Uterus (tissue), 4 donors: Measurements from ENCODE around the gene CPHXL. TPM values are rescaled to one million over a fixed set of nuclear protein-coding genes. Genes with fewer than 3 reads are reported as not detected.

Source experiments
- DNase-seq, 2 donors: peaks; one replicate each; pipeline ENCODE4 v3.0.0-alpha.2; 2019 to 2020
- H3K27ac ChIP-seq, 2 donors: fragments of 200-600 bp; sonication (generic); 1 replicate in 1 of 2; 2 replicates in 1 of 2; pipeline ENCODE4 v1.5.1; 2016 to 2018
- H3K27me3 ChIP-seq, 2 donors: fragments of 200-600 bp; sonication (generic); one replicate each; pipeline ENCODE4 v1.5.1; 2018 to 2019; ENCODE audit warnings: control low read depth in 1 of 2
- H3K36me3 ChIP-seq, 2 donors: fragments of 200-600 bp; sonication (generic); one replicate each; pipeline ENCODE4 v1.5.1; 2019; ENCODE audit warnings: control low read depth in 1 of 2
- H3K4me1 ChIP-seq, 2 donors: fragments of 200-600 bp; sonication (generic); one replicate each; pipeline ENCODE4 v1.5.1; 2018 to 2019; ENCODE audit warnings: control low read depth in 1 of 2
- H3K4me3 ChIP-seq, 2 donors: fragments of 200-600 bp; sonication (generic); 1 replicate in 1 of 2; 2 replicates in 1 of 2; pipeline ENCODE4 v1.5.1; 2018 to 2019; ENCODE audit warnings: mild to moderate bottlenecking in 1 of 2
- H3K9me3 ChIP-seq, 2 donors: fragments of 200-600 bp; sonication (generic); one replicate each; pipeline ENCODE4 v1.5.1; 2019; ENCODE audit warnings: control low read depth in 1 of 2
- POLR2A ChIP-seq, 2 donors: fragments of 450-650 bp; IDR thresholded peaks; one replicate each; pipeline ENCODE4 v1.6.1; 2016; ENCODE audit warnings: antibody characterized with exemption in 2 of 2, mild to moderate bottlenecking in 1 of 2, moderate library complexity in 1 of 2
- intact Hi-C: fragments of 100-400 bp; cut with DNase I; formaldehyde crosslinking; loops from one replicate; pipeline ENCODE4 v1.15.1; 2023; ENCODE audit warnings: low total_unique reads
- total RNA-seq, 4 donors: library from RNA; depleted of rRNA in 3 of 4; stranded (reverse); fragments of >200 nt in 3 of 4; gene quantifications; one replicate each; pipeline versions ENCODE4 v1.1.0 to v1.2.4, GENCODE V29; 2014 to 2023
- TF ChIP-seq, protein P1 (sequence below), 4 experiments: fragments of 200-600 bp in 2 of 4; fragments of 450-650 bp in 2 of 4; sonication (generic) in 2 of 4; IDR thresholded peaks; one replicate each; pipeline ENCODE4 v1.5.1; 2016 to 2019; ENCODE audit warnings: antibody characterized with exemption in 4 of 4, mild to moderate bottlenecking in 2 of 4, moderate library complexity in 1 of 4
- donor health status: DM: yes; HTN: yes; CAD: no.

Gene CPHXL
- total RNA-seq, 4 donors from 2014 or later: not detected

DNA sequence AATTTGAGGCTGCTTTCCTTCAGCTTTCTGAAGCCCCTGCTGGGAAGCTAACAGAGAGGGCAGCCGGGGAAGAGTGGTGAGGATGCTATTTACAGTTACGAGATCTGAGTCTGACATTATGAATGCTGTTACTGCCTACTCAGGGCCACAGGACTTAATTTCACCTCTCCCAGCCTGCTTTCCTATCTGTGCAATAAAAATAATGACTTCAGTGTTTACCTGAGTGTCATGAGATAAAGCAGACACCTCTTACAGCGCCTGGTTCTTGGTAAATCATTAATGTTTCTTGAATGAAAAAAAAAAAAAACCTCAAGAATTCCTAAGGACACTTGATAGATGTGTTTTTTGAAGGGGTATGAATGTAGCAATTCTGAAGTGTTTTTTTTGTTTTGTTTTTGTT is 24.2 kb upstream of the CPHXL start:
- Histone ChIP-seq H3K36me3 (no peaks in the 10 kb centered on the region), H3K9me3 (no peaks in the 10 kb centered on the region), H3K27ac (no peak overlapping the region), H3K27me3 (no peaks in the 10 kb centered on the region), H3K4me1 (no peaks in the 10 kb centered on the region), H3K4me3 (no peak overlapping the region)
- intact Hi-C loops: loop anchor here (10.0 kb wide), 1 partner anchor 276 kb away; no protein-coding TSS in a partner anchor
- TF ChIP-seq POLR2A (IDR thresholded peaks at IDR 0.05): no peak
- TF ChIP-seq, protein P1, sequence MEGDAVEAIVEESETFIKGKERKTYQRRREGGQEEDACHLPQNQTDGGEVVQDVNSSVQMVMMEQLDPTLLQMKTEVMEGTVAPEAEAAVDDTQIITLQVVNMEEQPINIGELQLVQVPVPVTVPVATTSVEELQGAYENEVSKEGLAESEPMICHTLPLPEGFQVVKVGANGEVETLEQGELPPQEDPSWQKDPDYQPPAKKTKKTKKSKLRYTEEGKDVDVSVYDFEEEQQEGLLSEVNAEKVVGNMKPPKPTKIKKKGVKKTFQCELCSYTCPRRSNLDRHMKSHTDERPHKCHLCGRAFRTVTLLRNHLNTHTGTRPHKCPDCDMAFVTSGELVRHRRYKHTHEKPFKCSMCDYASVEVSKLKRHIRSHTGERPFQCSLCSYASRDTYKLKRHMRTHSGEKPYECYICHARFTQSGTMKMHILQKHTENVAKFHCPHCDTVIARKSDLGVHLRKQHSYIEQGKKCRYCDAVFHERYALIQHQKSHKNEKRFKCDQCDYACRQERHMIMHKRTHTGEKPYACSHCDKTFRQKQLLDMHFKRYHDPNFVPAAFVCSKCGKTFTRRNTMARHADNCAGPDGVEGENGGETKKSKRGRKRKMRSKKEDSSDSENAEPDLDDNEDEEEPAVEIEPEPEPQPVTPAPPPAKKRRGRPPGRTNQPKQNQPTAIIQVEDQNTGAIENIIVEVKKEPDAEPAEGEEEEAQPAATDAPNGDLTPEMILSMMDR (IDR thresholded peaks at IDR 0.05): no peak
- DNase-seq: no peak

DNA sequence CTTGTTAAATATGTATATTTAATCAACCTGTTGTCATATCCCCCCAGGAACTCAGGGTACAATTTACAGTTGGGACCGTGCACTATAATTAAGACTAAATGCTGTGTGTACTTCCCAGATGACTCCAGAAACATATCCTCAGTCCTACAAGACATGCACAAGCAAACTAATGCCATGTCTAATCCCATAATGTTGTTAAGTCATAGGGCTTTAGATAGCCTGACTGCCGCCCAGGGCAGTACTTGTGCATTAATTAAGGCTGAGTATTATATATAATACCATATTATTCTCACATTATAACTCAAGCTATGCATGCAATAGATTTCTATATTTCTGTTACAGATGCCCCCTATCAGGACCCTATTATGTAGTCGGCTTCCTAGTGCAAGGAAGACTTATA is 20.1 kb upstream of the CPHXL start:
- no peaks in the 10 kb centered on the region for H3K36me3 ChIP-seq
- no peaks in the 10 kb centered on the region for H3K27me3 ChIP-seq
- intact Hi-C loops: no loop called here
- no peaks in the 10 kb centered on the region for H3K9me3 ChIP-seq
- H3K4me1 ChIP-seq: no peaks in the 10 kb centered on the region
- no peak overlapping the region for H3K4me3 ChIP-seq
- DNase-seq: no peak
- no peak overlapping the region for H3K27ac ChIP-seq
- no peak for TF ChIP-seq POLR2A (IDR thresholded peaks at IDR 0.05)
- TF ChIP-seq, protein P1 (IDR thresholded peaks at IDR 0.05): no peak

DNA sequence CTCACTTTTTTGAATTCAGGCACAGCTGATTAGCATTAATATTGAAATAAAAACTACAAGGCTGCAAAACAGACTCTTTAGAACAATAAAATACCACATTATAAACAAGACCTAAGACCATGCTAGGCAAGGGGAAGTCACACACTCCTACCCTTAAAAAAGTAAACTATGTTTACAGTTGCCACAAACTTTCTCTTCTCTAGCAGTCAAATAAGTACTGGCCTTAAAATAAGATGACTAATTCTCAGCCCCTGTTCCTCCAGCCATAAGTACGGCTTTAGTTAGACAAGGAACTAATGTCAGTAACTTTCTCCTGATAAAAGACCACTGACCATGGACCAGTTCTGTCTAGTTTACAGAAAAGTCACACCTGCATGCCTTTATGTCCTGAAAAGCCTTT is 19.5 kb upstream of the CPHXL start:
- no peaks in the 10 kb centered on the region for H3K9me3 ChIP-seq
- TF ChIP-seq, protein P1 (IDR thresholded peaks at IDR 0.05): no peak
- no peak for TF ChIP-seq POLR2A (IDR thresholded peaks at IDR 0.05)
- H3K27me3 ChIP-seq: no peaks in the 10 kb centered on the region
- no peaks in the 10 kb centered on the region for H3K4me1 ChIP-seq
- intact Hi-C loops: no loop called here
- H3K36me3 ChIP-seq: no peaks in the 10 kb centered on the region
- no peak for DNase-seq
- no peak overlapping the region for H3K4me3 ChIP-seq
- no peak overlapping the region for H3K27ac ChIP-seq

DNA sequence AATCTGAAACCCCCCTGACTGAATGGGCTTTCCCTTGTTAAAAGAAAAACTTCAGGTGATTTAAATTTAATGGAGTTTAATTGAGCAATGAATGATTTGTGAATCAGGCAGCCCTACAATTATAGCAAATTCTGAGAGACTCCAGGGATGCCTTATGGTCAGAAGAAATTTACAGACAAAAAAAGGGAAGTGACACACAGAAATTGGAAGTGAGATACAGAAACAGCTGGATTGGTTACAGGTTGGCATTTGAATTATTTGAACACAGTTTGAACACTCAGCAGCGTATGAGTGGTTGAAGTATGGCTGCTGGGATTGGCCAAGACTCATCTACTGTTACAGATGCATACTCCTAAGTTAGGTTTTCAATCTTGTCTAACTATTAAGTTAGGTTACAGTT is 19.0 kb upstream of the CPHXL start:
- no peaks in the 10 kb centered on the region for H3K4me1 ChIP-seq
- H3K27ac ChIP-seq: no peak overlapping the region
- H3K27me3 ChIP-seq: no peaks in the 10 kb centered on the region
- DNase-seq: no peak
- no peak for TF ChIP-seq POLR2A (IDR thresholded peaks at IDR 0.05)
- TF ChIP-seq, protein P1 (IDR thresholded peaks at IDR 0.05): no peak
- intact Hi-C loops: no loop called here
- H3K9me3 ChIP-seq: no peaks in the 10 kb centered on the region
- H3K4me3 ChIP-seq: no peak overlapping the region
- no peaks in the 10 kb centered on the region for H3K36me3 ChIP-seq

DNA sequence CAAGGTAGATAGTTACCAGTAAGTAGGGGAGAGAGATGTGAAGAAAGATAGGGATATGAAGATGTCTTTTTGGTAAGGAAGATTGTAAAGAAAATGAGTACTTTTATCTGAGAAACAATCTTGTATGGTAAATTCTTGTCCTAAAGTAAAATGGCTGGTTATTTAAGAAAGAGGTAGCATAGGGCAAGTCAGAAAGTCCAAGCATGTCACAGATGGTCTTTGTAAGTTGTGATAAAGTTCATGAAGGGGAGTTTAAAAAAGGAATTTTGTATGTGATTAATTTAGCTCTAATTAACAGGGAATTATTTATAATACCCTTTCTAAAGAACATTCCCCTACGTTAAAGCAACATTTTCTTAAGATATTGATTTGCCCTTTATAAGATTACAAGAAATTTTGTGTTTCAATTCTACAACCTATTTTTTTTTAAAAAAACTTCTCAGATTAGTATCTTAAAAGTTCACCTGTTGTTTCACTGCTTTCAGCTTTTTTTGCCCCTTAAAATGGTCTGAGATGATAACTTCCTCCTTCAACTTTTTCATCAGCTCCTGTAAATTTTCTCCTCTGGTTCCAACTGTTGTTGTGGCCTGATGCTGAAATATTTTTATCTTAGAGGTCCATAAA is 16.2 kb upstream of the CPHXL start:
- H3K4me1 ChIP-seq: no peaks in the 10 kb centered on the region
- TF ChIP-seq, protein P1 (IDR thresholded peaks at IDR 0.05): no peak
- no peak for TF ChIP-seq POLR2A (IDR thresholded peaks at IDR 0.05)
- intact Hi-C loops: no loop called here
- no peaks in the 10 kb centered on the region for H3K36me3 ChIP-seq
- H3K9me3 ChIP-seq: no peaks in the 10 kb centered on the region
- H3K27ac ChIP-seq: no peak overlapping the region
- no peak for DNase-seq
- no peaks in the 10 kb centered on the region for H3K27me3 ChIP-seq
- H3K4me3 ChIP-seq: no peak overlapping the region
